ENCODE results near the gene AFF3.

- TF ChIP-seq CTCF (IDR thresholded peaks at IDR 0.05) (no peak), ZFX (IDR thresholded peaks at IDR 0.05; ENCODE audit: borderline replicate concordance) (no peak)
Measured at GRCh38 chr2:99611786-99612185, 530.6 kb downstream of the AFF3 start.

Measured in 22Rv1 (cell line).